ENCODE data around the gene FZD10.

Gene FZD10

GRCh38 chr12:130162267-130162666, at the start of gene FZD10:
FZD10 (plus strand) TSS chr12:130162464; CDS start chr12:130162943, 479 bp downstream.
- DNase-seq, result peak; percentile 30

- no peak for DNase-seq
Observed at GRCh38 chr12:130114952-130115351, 47.3 kb upstream of the FZD10 start.

- DNase-seq, result no peak
Observed at GRCh38 chr12:130115646-130116045, 46.6 kb upstream of the FZD10 start.

GRCh38 chr12:130116791-130117190, 45.5 kb upstream of the FZD10 start:
- DNase-seq, result no peak

GRCh38 chr12:130117233-130117632, 45.0 kb upstream of the FZD10 start:
- DNase-seq, result no peak

- DNase-seq, result no peak
Observed at GRCh38 chr12:130117701-130118100, 44.6 kb upstream of the FZD10 start.

- no peak for DNase-seq
Observed at GRCh38 chr12:130118181-130118580, 44.1 kb upstream of the FZD10 start.

GRCh38 chr12:130119241-130119861, 42.9 kb upstream of the FZD10 start:
- DNase-seq, result no peak

GRCh38 chr12:130120012-130120805, 42.1 kb upstream of the FZD10 start:
- DNase-seq, result no peak

- no peak for DNase-seq
Observed at GRCh38 chr12:130121226-130122000, 40.9 kb upstream of the FZD10 start.

- DNase-seq, result no peak
Observed at GRCh38 chr12:130122356-130122755, 39.9 kb upstream of the FZD10 start.

- DNase-seq, result no peak
Observed at GRCh38 chr12:130124106-130124505, 38.2 kb upstream of the FZD10 start.

GRCh38 chr12:130124605-130125244, 37.5 kb upstream of the FZD10 start:
- DNase-seq, result no peak

- no peak for DNase-seq
Observed at GRCh38 chr12:130126023-130126432, 36.2 kb upstream of the FZD10 start.

- DNase-seq, result peak; percentile 26
Observed at GRCh38 chr12:130127532-130127911, 34.7 kb upstream of the FZD10 start.

- peak; percentile 35 for DNase-seq
Observed at GRCh38 chr12:130127912-130128789, 34.1 kb upstream of the FZD10 start.

GRCh38 chr12:130128790-130129735, 33.2 kb upstream of the FZD10 start:
- no peak for DNase-seq

- no peak for DNase-seq
Observed at GRCh38 chr12:130130346-130130745, 31.9 kb upstream of the FZD10 start.

- DNase-seq, result peak; percentile 26
Observed at GRCh38 chr12:130131025-130131424, 31.2 kb upstream of the FZD10 start.

GRCh38 chr12:130131801-130132200, 30.5 kb upstream of the FZD10 start:
- DNase-seq, result no peak

Measured in NCI-H69 (cell line).